NCI-H524 treated with DMSO at 0.1 percent for 48 hours (cell line): ENCODE measurements around the gene AURKA.
"Not testable (repeated sequence)": the region's sequence is repeated elsewhere in the genome, so short reads cannot be mapped to it uniquely, and the experiment has no call there.

Experiments used
- DNase-seq: peaks from one replicate; lab custom pipeline; 2025; lab: John Stamatoyannopoulos, UW

AURKA gene

GRCh38 chr20:56422076-56422823 is 30.2 kb upstream of the AURKA start:
- DNase-seq: no peak

GRCh38 chr20:56420940-56421688 is 29.1 kb upstream of the AURKA start:
- no peak for DNase-seq

- DNase-seq: no peak
Measured at GRCh38 chr20:56420028-56420427, 28.0 kb upstream of the AURKA start.

GRCh38 chr20:56418385-56418861 is 26.4 kb upstream of the AURKA start:
- no peak for DNase-seq

- no peak for DNase-seq
Measured at GRCh38 chr20:56417911-56418310, 25.9 kb upstream of the AURKA start.

GRCh38 chr20:56417402-56417801 is 25.4 kb upstream of the AURKA start:
- DNase-seq: no peak

GRCh38 chr20:56414842-56415765 is 23.1 kb upstream of the AURKA start:
- no peak for DNase-seq

GRCh38 chr20:56412949-56413348 is 20.9 kb upstream of the AURKA start:
- DNase-seq: no peak

- DNase-seq: no peak
Measured at GRCh38 chr20:56412473-56412790, 20.4 kb upstream of the AURKA start.

- DNase-seq: no peak
Measured at GRCh38 chr20:56411759-56412472, 19.9 kb upstream of the AURKA start, which contains the start of gene CASS4. Gene CASS4, plus strand, starts transcription at chr20:56412260. Its CDS starts 199 bp downstream, at chr20:56412459.

GRCh38 chr20:56411287-56411686 is 19.3 kb upstream of the AURKA start:
- not testable (repeated sequence) for DNase-seq

- DNase-seq: no peak
Measured at GRCh38 chr20:56409956-56410355, 17.9 kb upstream of the AURKA start.

- DNase-seq: no peak
Measured at GRCh38 chr20:56409521-56409920, 17.5 kb upstream of the AURKA start.

GRCh38 chr20:56406910-56407309 is 14.9 kb upstream of the AURKA start:
- DNase-seq: no peak

- not testable (repeated sequence) for DNase-seq
Measured at GRCh38 chr20:56405356-56405755, 13.3 kb upstream of the AURKA start.

- no peak for DNase-seq
Measured at GRCh38 chr20:56403465-56403864, 11.4 kb upstream of the AURKA start.

- no peak for DNase-seq
Measured at GRCh38 chr20:56400001-56400640, 8.1 kb upstream of the AURKA start.

GRCh38 chr20:56395166-56395565 is 3.2 kb upstream of the AURKA start:
- DNase-seq: no peak

- no peak for DNase-seq
Measured at GRCh38 chr20:56393653-56394052, 1.6 kb upstream of the AURKA start.

- no peak for DNase-seq
Measured at GRCh38 chr20:56392881-56393482, 967 bp upstream of the AURKA start.
